HG02610 (cell line): ENCODE data around the gene HAL.
A peak's percentile ranks its signal among the peaks of the same experiment; 100 is the strongest.
"Not testable (repeated sequence)": the region's sequence is repeated elsewhere in the genome, so short reads cannot be mapped to it uniquely, and the experiment has no call there.

Experiments
- ATAC-seq: cut with Tn5 transposase; IDR thresholded peaks from one replicate; pipeline ENCODE4 v1.9.1; 2021; ENCODE audit warnings: mild to moderate bottlenecking, moderate library complexity; ENCODE audit not compliant: unreplicated experiment

HAL gene

DNA sequence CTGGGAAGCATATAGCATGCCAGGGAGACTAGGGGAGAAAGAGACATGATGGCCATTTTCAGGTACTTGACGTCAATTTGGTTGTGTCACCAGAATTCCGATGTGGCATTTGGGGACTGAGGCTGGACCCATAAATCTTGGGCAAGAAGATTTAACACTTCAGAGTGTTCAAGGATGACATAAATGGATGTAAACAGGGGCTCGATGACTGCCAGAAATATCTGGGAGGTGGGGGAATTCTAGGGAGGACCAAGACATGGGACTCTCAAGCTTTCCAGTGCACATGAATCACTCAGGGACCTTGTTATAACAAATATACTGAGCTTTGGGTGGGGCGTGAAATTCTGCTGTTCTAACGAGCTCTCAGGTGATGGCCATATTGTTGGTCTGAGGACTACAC, 17.8 kb downstream of the HAL start:
- no peak for ATAC-seq

DNA sequence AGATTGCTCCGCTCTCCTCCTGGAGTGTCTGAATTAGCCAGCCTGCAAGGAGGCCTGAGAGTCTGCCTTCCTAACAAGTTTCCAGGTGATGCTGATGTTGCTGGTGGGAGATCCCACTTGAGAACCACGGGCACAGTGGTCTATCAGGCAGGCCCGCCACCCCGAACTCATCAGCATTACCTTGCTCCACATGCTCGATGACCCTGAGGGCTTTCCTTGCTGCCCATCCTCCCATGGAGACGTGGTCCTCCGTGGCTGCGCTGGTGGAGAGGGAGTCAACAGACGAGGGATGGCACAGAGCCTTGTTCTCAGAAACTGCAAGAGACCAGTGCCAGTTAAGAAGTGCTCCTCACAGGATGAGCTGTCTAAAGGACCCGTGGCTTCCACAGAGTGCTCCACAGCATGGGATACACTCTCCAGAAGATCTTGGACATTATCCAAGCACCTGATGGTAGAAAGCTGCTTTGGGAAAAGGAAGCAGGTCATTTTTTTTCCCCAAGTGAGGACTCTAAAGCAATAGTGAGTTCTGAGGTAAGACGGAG, 18.3 kb downstream of the HAL start:
- ATAC-seq, result no peak

DNA sequence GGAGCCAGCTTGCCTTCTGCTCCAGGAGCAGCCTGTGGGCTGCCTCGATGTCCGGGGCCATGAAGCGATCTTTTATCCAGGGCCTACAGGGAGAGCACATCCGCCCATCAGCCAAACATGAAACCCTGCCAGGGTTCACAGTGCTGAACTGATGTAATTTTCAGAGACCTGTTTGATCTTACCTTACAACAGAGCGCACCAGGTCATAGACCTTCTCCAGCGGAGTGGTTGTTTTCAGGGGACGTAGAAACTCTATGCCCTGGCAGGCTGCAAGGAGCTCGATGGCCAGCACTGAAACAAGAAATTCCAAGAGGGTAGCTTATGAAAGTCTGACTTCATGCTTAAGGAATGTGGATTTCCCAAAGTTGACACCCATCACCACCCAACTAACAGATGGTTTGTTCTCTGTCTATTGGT, 19.7 kb downstream of the HAL start:
- ATAC-seq, result no peak

DNA sequence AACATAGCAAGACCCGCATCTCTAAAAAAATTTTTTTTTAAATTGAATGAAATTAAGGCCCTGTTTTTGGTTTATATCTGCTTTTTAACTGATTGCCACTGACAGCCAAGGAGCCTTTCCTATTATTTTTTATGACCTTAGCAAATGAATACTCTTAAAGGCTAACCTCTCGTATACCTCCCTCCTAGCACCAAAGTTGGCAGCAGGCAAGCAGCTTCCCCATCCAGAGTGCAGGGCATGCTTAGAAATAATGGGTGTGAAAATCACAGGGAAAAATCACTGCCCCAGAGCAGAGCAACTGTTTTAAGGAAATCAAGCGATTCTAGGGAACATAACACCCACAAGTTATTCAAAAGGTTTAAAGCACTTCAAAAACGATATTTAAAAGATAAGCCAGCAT, 20.7 kb downstream of the HAL start:
- no peak for ATAC-seq

DNA sequence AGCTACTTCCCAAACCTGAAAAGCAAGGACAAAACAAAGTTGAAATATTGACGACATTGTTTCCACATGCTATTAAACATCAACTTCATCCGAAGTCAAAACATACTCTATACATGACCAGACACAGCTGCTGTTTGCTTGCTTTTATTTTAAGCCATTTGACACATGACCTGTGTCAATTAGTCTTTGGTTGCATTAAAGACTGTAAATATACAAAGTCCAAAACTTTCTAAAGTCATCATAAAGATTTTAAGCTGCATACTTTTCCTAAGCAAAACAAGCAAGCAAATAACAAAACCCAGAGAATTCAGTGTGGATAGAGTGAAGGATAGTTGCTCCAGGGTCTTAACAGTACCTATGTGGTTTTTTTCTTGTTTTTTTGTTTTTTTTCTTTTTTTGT, 21.8 kb downstream of the HAL start:
- ATAC-seq, result no peak

DNA sequence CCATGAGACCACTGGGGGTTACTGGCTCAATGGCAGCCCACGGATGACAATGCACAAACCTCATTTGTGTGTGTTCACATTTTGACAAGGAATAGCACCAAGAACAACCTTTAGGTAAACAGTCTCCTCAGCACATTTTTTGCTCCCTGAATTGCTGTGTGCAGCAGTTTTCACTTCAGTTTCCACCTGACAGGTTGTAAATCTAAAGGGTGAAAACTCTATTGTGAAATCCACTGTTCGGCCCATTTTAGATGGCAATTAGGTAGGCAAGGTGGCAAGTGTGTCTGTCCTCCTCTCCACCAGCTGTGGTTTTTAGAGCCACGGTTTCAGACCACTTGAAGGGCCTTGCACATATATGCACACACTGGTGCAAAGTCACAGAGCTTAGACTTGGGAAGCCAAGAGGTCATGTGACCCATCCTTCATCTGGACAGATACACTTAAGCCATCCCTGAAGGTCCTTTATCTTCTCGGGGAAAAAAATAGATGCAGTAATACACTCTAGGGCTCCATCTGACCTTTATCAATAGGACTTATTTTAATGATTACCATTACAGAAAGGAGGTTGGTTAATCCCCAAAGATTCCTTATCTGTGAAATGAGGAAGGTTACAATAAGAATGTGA, 23.2 kb downstream of the HAL start:
- ATAC-seq, result no peak

DNA sequence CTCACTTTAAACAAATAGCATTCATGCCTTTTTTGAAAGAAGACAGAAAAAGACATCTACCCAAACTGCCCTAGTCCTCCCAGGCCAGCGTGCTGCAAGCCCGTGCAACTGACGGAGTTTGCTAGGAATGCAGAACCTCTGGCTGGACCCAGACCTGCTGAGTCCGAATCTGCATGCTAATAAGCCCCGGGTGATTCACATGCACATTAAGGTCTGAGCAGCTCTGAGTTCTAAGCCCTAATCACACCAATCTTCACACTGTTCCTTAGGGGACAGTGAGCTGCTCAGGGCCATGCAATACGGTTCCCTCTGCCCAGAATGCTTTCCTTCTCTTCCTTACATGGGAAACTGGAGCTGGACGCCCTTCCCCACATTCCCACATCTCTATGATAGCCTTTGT, 25.2 kb downstream of the HAL start:
- ATAC-seq, result no peak

DNA sequence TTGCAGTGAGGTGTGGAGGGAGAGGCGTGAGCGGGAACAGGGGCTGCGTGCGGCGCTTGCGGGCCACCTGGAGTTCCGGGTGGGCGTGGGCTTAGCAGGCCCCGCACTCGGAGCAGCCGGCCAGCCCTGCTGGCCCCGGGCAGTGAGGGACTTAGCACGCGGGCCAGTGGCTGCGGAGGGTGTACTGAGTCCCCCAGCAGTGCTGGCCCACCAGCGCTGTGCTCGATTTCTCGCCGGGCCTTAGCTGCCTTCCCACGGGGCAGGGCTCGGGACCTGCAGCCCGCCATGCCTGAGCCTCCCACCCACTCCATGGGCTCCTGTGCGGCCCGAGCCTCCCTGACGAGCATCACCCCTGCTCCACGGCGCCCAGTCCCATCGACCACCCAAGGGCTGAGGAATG, 27.0 kb downstream of the HAL start:
- not testable (repeated sequence) for ATAC-seq

DNA sequence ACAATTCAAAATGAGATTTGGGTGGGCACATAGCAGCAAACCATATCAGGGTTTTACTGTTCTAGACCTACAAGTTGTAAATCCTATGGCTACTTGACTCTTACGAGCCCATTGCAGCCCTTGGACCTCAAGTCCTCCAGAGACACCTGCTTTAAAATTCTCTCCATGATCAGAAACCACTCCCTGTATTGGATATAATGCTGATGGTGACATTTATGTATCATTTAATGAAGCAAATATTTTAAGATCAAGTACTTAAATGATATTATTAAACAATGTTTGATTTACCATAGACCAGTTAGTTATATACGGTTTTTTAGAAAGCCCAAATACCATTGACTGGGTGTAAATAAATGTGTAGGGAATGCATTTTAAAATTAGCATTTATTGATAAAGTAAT, 28.8 kb downstream of the HAL start:
- no peak for ATAC-seq

DNA sequence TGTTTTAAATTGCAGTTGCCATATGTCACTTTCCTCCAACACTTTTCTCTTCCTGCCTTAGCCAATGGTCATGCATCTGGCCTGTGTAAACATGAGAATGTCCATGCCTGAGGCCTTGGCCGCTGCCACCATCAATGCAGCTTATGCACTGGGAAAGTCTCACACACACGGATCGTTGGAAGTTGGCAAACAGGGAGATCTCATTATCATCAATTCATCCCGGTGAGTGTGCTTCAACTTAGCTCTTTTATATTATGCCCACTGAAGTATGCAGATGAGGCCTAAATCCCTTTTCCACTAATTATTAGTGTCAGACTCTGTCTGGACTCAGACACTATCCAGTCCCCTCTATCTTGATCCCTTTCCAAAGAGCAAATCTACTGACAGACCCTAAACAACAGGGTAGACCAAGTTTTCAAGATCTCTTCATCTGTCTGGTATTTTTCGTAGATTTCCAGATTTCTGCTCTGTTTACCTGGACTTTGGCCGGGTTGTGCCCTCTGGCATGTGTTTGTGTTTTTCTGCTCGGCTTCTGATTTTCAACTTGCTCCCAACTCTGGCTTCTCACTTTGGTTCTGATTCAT, 29.8 kb downstream of the HAL start:
- no peak for ATAC-seq

DNA sequence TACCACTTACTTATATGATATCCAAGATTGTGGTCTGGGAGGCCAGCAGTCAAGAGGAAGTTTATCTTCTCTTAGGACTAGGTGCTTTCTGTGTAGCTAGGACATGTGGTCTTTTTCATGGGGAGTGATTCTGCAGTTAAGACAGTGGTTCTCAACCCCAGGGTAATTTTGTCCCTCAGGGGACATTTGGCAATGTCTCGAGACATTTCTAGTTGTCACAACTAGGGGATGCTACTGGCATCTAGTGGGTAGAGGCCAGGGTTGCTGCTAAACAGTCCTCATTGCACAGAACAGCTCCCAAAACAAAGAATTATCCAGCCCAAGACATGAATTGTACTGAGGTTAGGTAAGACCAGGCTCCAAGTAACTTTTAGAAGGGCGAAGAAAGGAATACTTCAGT, 33.0 kb downstream of the HAL start:
- ATAC-seq, result no peak

DNA sequence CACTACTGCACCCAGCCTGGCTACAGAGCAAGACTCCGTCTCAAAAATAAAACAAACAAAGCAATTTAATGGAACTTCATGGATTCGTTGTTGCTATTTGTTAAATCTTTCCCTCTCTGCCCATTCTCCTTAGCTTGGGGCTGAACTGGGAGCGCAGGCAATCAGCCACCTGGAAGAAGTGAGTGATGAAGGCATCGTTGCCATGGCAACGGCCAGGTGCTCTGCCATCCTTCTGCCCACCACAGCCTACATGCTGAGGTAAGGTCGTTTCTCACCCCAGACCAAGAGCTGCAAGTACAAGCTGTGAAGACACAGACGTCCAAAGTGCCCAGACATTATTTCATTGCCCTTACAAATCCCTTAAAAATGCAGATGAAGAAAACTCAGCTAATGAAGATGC, 33.9 kb downstream of the HAL start:
- no peak for ATAC-seq

DNA sequence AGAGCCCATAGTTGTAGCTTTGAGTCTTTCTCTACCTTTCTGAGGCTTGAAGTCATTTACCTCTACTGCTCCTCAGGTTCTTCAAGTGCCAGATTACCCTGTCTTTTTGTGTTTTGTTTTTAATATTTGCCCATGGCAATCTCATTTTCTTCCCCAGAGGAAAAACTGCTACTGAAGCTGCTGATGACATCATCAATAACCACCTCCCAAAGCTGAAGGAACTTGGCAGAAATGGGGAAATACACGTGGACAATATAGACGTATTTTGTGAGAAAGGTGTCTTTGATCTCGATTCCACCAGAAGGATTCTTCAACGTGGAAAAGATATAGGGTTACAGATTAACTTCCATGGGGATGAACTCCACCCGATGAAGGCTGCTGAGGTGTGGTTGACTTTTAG, 35.9 kb downstream of the HAL start:
- ATAC-seq, result no peak

DNA sequence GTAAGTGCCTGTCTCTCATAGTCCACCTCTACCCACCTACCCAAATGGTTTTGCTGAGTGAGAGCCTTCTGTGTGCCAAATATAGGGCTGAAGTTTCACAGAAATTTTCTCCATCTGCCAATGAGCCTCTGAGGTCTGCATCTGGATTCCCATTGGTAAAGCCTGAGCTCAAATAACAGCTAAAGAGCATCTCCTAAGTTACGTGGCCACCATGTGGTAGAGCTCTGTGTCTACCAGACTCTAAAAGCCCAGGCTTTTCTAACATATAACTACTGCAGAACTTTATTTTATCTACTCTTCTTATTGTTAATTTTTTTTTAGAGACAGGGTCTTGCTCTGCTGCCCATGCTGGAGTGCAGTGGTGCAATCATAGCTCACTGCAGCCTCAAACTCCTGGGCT, 37.0 kb downstream of the HAL start:
- ATAC-seq, result no peak

DNA sequence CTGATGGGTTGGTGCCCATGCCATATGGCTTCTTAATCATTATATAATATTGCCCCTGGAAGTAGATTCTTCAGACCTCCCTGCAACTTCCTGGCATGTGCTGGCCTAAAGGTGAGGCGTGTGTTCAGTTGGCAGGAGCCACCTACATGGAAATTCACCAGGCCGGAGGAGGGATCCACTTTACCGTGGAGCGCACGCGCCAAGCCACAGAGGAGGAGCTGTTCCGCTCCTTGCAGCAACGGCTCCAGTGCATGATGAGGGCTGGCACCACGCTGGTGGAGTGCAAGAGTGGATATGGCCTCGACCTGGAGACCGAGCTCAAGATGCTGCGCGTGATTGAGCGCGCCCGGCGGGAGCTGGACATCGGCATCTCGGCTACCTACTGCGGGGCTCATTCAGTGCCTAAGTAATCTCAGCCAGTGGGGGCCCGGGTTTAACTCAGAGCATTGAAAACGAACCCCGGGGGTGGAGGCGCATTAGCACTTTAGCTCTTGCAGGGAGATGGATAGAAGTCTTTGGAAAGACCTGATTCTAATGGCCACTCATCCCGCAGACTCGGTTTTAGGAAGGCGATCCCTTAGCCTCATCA, 39.5 kb downstream of the HAL start:
- ATAC-seq, result no peak

DNA sequence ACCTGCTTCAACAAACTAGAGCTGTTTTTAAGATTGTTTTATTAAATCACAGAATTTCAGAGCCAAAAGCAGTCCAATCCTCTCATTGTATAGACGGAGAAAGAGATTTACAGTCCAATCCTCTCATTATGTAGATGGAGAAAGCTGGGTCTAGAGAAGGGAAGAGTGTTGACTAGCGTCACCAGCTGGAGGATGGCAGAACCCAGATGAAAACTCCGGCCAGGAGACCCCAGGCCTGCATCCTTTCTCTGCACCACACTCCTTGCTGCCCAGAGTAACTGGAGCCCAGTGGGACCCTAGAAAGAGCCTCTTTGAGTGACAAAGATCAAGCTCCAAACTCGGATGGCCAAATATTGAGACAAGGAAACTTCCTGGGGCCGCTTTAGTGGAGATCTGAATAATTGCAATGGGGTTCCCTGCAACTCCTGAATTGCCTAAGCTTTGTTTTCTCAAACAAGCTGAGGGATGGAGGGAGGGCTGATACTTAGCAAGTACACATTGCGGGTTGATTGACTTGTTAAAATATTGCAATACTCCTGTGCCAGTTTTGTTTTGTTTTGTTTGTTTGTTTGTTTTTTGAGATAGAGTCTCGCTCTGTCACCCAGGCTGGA, 40.5 kb downstream of the HAL start:
- no peak for ATAC-seq

DNA sequence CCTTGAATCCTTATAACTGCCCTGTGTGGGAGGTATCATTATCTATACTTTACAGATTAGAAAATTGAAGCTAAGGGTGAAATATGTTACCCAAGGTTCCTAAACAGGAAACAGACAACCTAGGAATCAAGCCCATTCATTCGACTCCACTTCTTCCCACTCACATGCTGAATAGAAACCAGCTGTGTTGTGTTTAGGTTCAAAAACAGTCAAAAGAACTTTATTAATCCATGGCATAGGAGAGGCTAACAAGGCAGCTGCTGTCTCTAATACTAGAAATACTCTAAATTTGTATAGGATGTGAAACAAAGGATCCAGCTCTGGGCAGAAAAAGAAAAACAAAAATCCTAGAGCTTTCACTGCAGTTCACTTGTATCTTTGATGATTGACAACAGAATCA, 43.1 kb downstream of the HAL start:
- no peak for ATAC-seq

DNA sequence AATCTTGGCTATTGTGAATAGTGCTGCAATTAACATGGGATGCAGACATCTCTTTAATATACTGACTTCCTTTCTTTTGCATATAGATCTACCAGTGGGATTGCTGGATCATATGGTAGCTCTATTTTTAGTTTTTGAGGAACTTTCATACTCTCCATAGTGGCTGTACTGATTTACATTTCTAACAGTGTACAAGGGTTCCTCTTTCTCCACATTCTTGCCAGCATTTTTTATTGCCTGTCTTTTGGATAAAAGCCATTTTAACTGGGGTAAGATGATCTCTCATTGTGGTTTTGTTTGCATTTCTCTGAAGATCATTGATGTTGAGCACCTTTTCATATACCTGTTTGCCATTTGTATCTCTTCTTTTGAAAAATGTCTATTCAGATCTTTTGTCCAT, 44.6 kb downstream of the HAL start:
- no peak for ATAC-seq

DNA sequence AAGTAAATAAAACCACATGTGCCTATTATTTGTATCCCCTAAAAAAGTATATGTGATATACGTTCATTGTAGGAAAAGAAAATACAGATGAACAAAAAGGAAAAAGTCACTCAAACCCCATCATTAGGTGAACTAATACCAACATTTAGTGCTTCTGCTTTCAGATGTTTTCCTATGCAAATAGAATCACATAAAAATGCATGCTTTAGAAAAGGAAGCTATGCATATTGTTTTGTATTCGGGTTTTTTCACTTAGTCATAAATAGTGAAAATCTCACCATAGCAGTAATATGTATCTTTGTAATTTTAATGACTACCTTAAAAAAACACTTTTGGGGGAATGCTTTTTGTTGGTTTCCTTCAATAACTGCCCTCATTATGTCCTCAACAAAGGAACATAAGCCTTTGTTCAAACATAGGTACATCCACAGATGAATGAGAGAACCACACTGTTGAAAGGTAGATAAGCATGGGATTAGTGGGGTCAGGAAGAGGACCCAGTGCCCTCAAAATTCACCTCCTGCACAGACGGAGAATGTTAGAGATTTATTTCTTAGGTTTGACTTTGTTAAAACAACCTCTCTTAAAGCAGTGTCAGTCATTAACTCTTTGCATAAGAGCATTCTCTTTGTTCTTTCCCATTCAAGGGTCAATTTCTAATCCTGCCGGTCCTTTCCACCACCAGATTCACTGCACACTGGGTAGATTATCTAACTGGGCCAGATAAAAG, 46.5 kb downstream of the HAL start:
- ATAC-seq, result no peak

DNA sequence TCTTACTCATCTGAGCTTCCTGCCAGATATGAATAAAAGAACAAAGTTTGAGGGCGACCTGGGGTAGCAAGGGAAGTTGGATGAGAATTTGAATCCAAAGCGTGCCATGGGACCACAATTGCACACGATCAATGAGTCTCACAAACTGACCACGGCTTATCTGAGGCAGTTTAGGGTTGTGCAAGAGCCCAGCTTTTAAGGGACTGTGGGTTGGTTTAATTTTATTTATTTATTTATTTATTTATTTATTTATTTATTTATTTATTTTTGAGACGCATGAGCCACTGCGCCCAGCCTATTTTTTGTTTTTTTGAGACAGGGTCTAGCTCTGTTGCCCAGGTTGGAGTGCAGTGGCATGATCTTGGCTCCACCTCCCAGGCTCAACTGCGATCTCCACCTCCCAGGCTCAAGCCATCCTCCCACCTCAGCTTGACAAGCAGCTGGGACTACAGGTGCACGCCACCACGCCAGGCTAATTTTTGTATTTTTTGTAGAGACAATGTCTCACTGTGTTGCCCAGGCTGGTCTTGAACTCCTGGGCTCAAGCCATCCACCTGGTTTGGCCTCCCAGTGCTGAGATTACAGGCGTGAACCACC, 51.9 kb downstream of the HAL start:
- ATAC-seq, result no peak

DNA sequence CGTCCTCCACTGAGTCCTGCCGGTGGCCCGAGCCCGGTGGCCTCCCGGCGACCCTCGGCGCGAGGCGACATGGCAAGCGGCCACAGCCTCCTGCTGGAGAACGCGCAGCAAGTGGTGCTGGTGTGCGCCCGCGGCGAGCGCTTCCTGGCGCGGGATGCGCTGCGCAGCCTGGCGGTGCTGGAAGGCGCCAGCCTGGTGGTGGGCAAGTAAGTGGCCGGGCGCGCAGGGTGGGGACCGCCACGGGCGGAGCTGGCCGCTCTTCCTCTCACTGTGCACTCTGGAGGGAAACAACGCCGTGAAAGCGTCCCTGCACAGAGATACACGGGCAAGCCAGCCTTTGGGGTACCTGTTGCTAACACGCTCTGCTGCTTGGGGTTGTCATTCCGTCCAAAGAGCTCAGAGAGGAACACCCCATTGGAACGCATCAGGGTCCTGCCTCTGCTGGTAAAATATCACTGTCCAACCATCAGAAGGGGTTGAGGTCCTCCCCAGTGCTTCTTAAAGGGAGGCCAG, 52.8 kb downstream of the HAL start, which contains the start of gene AMDHD1:
Gene AMDHD1, plus strand, starts transcription at position 2 of the 513 bp plus-strand sequence. Its CDS starts 68 bp downstream, at position 70.
- peak; percentile 47 for ATAC-seq
